H9 (cell line): ENCODE data around the gene LTBP4. TPM values are rescaled to one million over a fixed set of nuclear protein-coding genes. Genes with fewer than 3 reads are reported as not detected.

Source experiments
- DNase-seq: peaks from one replicate; pipeline ENCODE4 v3.0.0-alpha.2; 2017
- H2AFZ ChIP-seq: one replicate; pipeline ENCODE4 v1.6.1; 2013; ENCODE audit warnings: mild to moderate bottlenecking, low read length, control low read depth, moderate library complexity
- H2AK5ac ChIP-seq: 2 replicates; pipeline ENCODE4 v1.6.1; 2013; ENCODE audit warnings: low read length, control low read depth, mixed read lengths; ENCODE audit not compliant: insufficient read length
- H2BK120ac ChIP-seq: one replicate; pipeline ENCODE4 v1.6.1; 2013; ENCODE audit warnings: low read depth, mild to moderate bottlenecking, low read length, control low read depth, inconsistent platforms; ENCODE audit not compliant: poor library complexity, severe bottlenecking
- H2BK12ac ChIP-seq: 2 replicates; pipeline ENCODE4 v1.6.1; 2013; ENCODE audit warnings: low read length, control low read depth, mixed read lengths, low read depth; ENCODE audit not compliant: insufficient read length
- H2BK15ac ChIP-seq: 2 replicates; pipeline ENCODE4 v1.6.1; 2013; ENCODE audit warnings: low read depth, low read length, control low read depth
- H2BK20ac ChIP-seq: one replicate; pipeline ENCODE4 v1.6.1; 2013; ENCODE audit warnings: low read depth, mild to moderate bottlenecking, low read length, control low read depth, inconsistent platforms; ENCODE audit not compliant: poor library complexity, severe bottlenecking
- H2BK5ac ChIP-seq: 2 replicates; pipeline ENCODE4 v1.6.1; 2013; ENCODE audit warnings: low read length, control low read depth, mixed read lengths; ENCODE audit not compliant: insufficient read length
- H3K14ac ChIP-seq: 2 replicates; pipeline ENCODE4 v1.6.1; 2013; ENCODE audit warnings: low read length, control low read depth; ENCODE audit not compliant: insufficient read depth
- H3K18ac ChIP-seq: 2 replicates; pipeline ENCODE4 v1.6.1; 2013; ENCODE audit warnings: low read depth, mild to moderate bottlenecking, mixed read lengths, low read length, control low read depth; ENCODE audit not compliant: insufficient read length
- H3K23ac ChIP-seq: 2 replicates; pipeline ENCODE4 v1.6.1; 2013; ENCODE audit warnings: low read length, control low read depth, mixed read lengths, low read depth; ENCODE audit not compliant: insufficient read length
- H3K23me2 ChIP-seq: 2 replicates; pipeline ENCODE4 v1.6.1; 2013; ENCODE audit warnings: low read depth, mild to moderate bottlenecking, mixed read lengths, low read length, control low read depth; ENCODE audit not compliant: insufficient read length, poor library complexity, severe bottlenecking
- H3K27ac ChIP-seq: 2 replicates; pipeline ENCODE4 v1.5.1; 2013; ENCODE audit warnings: low read length, control low read depth, mixed read lengths, low read depth; ENCODE audit not compliant: insufficient read length
- H3K27me3 ChIP-seq: 2 replicates; pipeline ENCODE4 v1.6.1; 2013; ENCODE audit warnings: low read length, control low read depth, inconsistent platforms; ENCODE audit not compliant: insufficient read depth
- H3K4ac ChIP-seq: 2 replicates; pipeline ENCODE4 v1.6.1; 2013; ENCODE audit warnings: low read depth, mild to moderate bottlenecking, control low read depth, inconsistent platforms, low read length, moderate library complexity
- H3K4me1 ChIP-seq: 2 replicates; pipeline ENCODE4 v1.6.1; 2013; ENCODE audit warnings: low read length, control low read depth, inconsistent platforms; ENCODE audit not compliant: insufficient read depth
- H3K4me2 ChIP-seq: 2 replicates; pipeline ENCODE4 v1.6.1; 2013; ENCODE audit warnings: low read length, control low read depth, mixed read lengths; ENCODE audit not compliant: insufficient read length, insufficient read depth
- H3K56ac ChIP-seq: 2 replicates; pipeline ENCODE4 v1.6.1; 2013; ENCODE audit warnings: low read depth, mild to moderate bottlenecking, mixed read lengths, low read length, control low read depth; ENCODE audit not compliant: insufficient read length
- H3K79me1 ChIP-seq: 2 replicates; pipeline ENCODE4 v1.6.1; 2013; ENCODE audit warnings: low read depth, mild to moderate bottlenecking, moderate library complexity, low read length, control low read depth, inconsistent platforms; ENCODE audit not compliant: insufficient read depth, poor library complexity, severe bottlenecking
- H3K79me2 ChIP-seq: 2 replicates; pipeline ENCODE4 v1.6.1; 2013; ENCODE audit warnings: low read length, control low read depth, inconsistent platforms; ENCODE audit not compliant: insufficient read depth
- H3K9ac ChIP-seq: 2 replicates; pipeline ENCODE4 v1.6.1; 2013; ENCODE audit warnings: low read length, control low read depth, mixed read lengths; ENCODE audit not compliant: insufficient read length; ENCODE audit errors: extremely low read depth
- H3K9me3 ChIP-seq: one replicate; pipeline ENCODE4 v1.6.1; 2013; ENCODE audit warnings: low read depth, low read length, inconsistent platforms; ENCODE audit not compliant: control insufficient read depth
- H3T11ph ChIP-seq: one replicate; pipeline ENCODE4 v1.6.1; 2013; ENCODE audit warnings: mild to moderate bottlenecking, low read length, control low read depth, inconsistent platforms
- H4K20me1 ChIP-seq: one replicate; pipeline ENCODE4 v1.6.1; 2013; ENCODE audit not compliant: control insufficient read depth, insufficient read length, insufficient read depth
- H4K5ac ChIP-seq: 2 replicates; pipeline ENCODE4 v1.6.1; 2013; ENCODE audit warnings: low read depth, mild to moderate bottlenecking, mixed read lengths, low read length, control low read depth; ENCODE audit not compliant: insufficient read length
- H4K8ac ChIP-seq: replicated peaks from 2 replicates; pipeline ENCODE4 v1.6.1; 2013; ENCODE audit warnings: low read length, control low read depth, mixed read lengths, low read depth; ENCODE audit not compliant: insufficient read length
- H4K91ac ChIP-seq: 2 replicates; pipeline ENCODE4 v1.6.1; 2013; ENCODE audit warnings: low read depth, mild to moderate bottlenecking, moderate library complexity, mixed read lengths, low read length, control low read depth; ENCODE audit not compliant: insufficient read length
- H3K27ac Mint-ChIP-seq, 3 experiments: 2 replicates in 2 of 3; 3 replicates in 1 of 3; pipeline ENCODE4 v1.8.0; 2020 to 2021; ENCODE audit warnings: mixed read lengths in 3 of 3, mild to moderate bottlenecking in 1 of 3, moderate library complexity in 1 of 3
- H3K27me3 Mint-ChIP-seq: 2 replicates; pipeline ENCODE4 v1.8.0; 2021; ENCODE audit warnings: low read depth, mild to moderate bottlenecking, moderate library complexity, mixed read lengths
- H3K36me3 Mint-ChIP-seq, 3 experiments: 2 replicates in 2 of 3; 3 replicates in 1 of 3; pipeline ENCODE4 v1.8.0; 2020 to 2021; ENCODE audit warnings: low read depth in 3 of 3, mixed read lengths in 3 of 3; ENCODE audit not compliant: insufficient read depth in 1 of 3
- H3K4me1 Mint-ChIP-seq, 2 experiments: 2 replicates each; pipeline ENCODE4 v1.8.0; 2020; ENCODE audit warnings: mixed read lengths in 2 of 2
- H3K4me3 Mint-ChIP-seq, 2 experiments: 2 replicates in 1 of 2; 3 replicates in 1 of 2; pipeline ENCODE4 v1.8.0; 2020 to 2021; ENCODE audit warnings: mild to moderate bottlenecking in 2 of 2, mixed read lengths in 2 of 2, moderate library complexity in 1 of 2
- H3K9me3 Mint-ChIP-seq, 2 experiments: 2 replicates in 1 of 2; 3 replicates in 1 of 2; pipeline ENCODE4 v1.8.0; 2020; ENCODE audit warnings: mild to moderate bottlenecking in 2 of 2, mixed read lengths in 2 of 2, moderate library complexity in 1 of 2
- CTCF ChIP-seq: fragments of 200-600 bp; sonication (generic); conservative IDR thresholded peaks from 3 replicates; pipeline ENCODE4 v1.8.0; 2021; ENCODE audit warnings: antibody characterized with exemption, mild to moderate bottlenecking
- WGBS: extraction: QIAGEN DNeasy Blood & Tissue Kit; methylation state at CpG from one replicate; pipeline ENCODE4 v1.1.7; 2013; ENCODE audit warnings: missing lambda C conversion rate, low lambda C conversion rate, mixed read lengths; ENCODE audit not compliant: insufficient read length; ENCODE audit errors: extremely low coverage; 5-methylcytosine and 5-hydroxymethylcytosine counted together
- total RNA-seq: library from RNA; stranded (reverse); gene quantifications from 2 replicates; pipeline ENCODE4 v1.2.1, GENCODE V29; 2021

The LTBP4 gene
- total RNA-seq, 1 experiment from 2014 or later = 129 TPM

GRCh38 chr19:40672038-40672437, 70.9 kb downstream of the LTBP4 start:
- Mint-ChIP-seq H3K4me3 (no peak overlapping the region), H3K27ac (no peak overlapping the region), H3K36me3 (peaks cover 18 to 45% (median 40%) of the 10 kb centered on the region in 3 experiments; a peak in 6 of 7 replicates), H3K4me1 (no peaks in the 10 kb centered on the region), H3K9me3 (no peaks in the 10 kb centered on the region), H3K27me3 (no peaks in the 10 kb centered on the region; the same call in 1 of the 2 replicates)
- Histone ChIP-seq H2BK120ac (no peak overlapping the region), H4K20me1 (no peaks in the 10 kb centered on the region), H3K27me3 (no peaks in the 10 kb centered on the region), H3K23ac (no peak overlapping the region), H3K9me3 (no peaks in the 10 kb centered on the region), H2AFZ (no peak overlapping the region), H3K18ac (no peak overlapping the region), H3T11ph (no peak overlapping the region), H3K79me2 (no peaks in the 10 kb centered on the region), H2AK5ac (no peak overlapping the region), H3K4me2 (no peak overlapping the region), H3K27ac (no peak overlapping the region), H3K56ac (no peak overlapping the region), H4K91ac (no peak overlapping the region), H2BK15ac (no peak overlapping the region), H4K8ac (no peak overlapping the region), H2BK12ac (no peak overlapping the region), H3K9ac (no peak overlapping the region), H2BK20ac (no peak overlapping the region), H3K4me1 (no peaks in the 10 kb centered on the region), H4K5ac (no peak overlapping the region), H3K79me1 (no peaks in the 10 kb centered on the region), H3K14ac (no peak overlapping the region), H3K4ac (no peak overlapping the region), H2BK5ac (no peak overlapping the region), H3K23me2 (no peaks in the 10 kb centered on the region)
- DNase-seq = no peak
- TF ChIP-seq CTCF = no peak
- no CpG with 5 or more reads among the region's 2 CpGs for WGBS
